ENCODE results near the gene LHX4. TPM values are rescaled to one million over a fixed set of nuclear protein-coding genes. Genes with fewer than 3 reads are reported as not detected.

Gene LHX4
- total and polyA plus RNA-seq, 9 of the 15 experiments (the other 6 are each of a cell fraction or from before 2014, with no cell fraction given) = 0.01 to 0.11 (median 0.07) TPM; not detected in 5

GRCh38 chr1:180181048-180181447, 49.0 kb upstream of the LHX4 start (continued):
- TF ChIP-seq TCF15 (CRISPR knock-in tag; IDR thresholded peaks at IDR 0.05) = no peak
- TF ChIP-seq TAF7 (tag; IDR thresholded peaks at IDR 0.05) = no peak
- TF ChIP-seq, protein P1, sequence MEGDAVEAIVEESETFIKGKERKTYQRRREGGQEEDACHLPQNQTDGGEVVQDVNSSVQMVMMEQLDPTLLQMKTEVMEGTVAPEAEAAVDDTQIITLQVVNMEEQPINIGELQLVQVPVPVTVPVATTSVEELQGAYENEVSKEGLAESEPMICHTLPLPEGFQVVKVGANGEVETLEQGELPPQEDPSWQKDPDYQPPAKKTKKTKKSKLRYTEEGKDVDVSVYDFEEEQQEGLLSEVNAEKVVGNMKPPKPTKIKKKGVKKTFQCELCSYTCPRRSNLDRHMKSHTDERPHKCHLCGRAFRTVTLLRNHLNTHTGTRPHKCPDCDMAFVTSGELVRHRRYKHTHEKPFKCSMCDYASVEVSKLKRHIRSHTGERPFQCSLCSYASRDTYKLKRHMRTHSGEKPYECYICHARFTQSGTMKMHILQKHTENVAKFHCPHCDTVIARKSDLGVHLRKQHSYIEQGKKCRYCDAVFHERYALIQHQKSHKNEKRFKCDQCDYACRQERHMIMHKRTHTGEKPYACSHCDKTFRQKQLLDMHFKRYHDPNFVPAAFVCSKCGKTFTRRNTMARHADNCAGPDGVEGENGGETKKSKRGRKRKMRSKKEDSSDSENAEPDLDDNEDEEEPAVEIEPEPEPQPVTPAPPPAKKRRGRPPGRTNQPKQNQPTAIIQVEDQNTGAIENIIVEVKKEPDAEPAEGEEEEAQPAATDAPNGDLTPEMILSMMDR (IDR thresholded peaks at IDR 0.05 in 2 of 3, conservative IDR thresholded peaks at IDR 0.05 in 1 of 3; ENCODE audit: insufficient read depth in 2 of 3, low read depth in 1 of 3, low read length in 3 of 3) = peak; percentile 43 to 64 (median 60)
- no peak for TF ChIP-seq ZNF655 (CRISPR knock-in tag; IDR thresholded peaks at IDR 0.05)
- no peak for TF ChIP-seq CBX2 (IDR thresholded peaks at IDR 0.05; ENCODE audit: insufficient read depth, low read length, poor library complexity, severe bottlenecking)
- no peak for TF ChIP-seq CREB5 (CRISPR knock-in tag; IDR thresholded peaks at IDR 0.05)
- peak; percentile 81; the same call in 1 of the 2 replicates for TF ChIP-seq ARID3A (IDR thresholded peaks at IDR 0.05; ENCODE audit: borderline replicate concordance, low read depth, low read length)
- peak; percentile 76 for TF ChIP-seq C11orf30 (IDR thresholded peaks at IDR 0.05; ENCODE audit: low read depth)
- no peak for TF ChIP-seq ZNF436 (CRISPR knock-in tag; IDR thresholded peaks at IDR 0.05)
- TF ChIP-seq ZNF124 (CRISPR knock-in tag; IDR thresholded peaks at IDR 0.05) = no peak
- TF ChIP-seq CREM (IDR thresholded peaks at IDR 0.05; ENCODE audit: low read depth) = peak; percentile 56; the same call in 1 of the 2 replicates
- no peak for TF ChIP-seq NCOR1 (IDR thresholded peaks at IDR 0.05)
- TF ChIP-seq ZNF511 (CRISPR knock-in tag; IDR thresholded peaks at IDR 0.05) = no peak
- TF ChIP-seq, protein P2, sequence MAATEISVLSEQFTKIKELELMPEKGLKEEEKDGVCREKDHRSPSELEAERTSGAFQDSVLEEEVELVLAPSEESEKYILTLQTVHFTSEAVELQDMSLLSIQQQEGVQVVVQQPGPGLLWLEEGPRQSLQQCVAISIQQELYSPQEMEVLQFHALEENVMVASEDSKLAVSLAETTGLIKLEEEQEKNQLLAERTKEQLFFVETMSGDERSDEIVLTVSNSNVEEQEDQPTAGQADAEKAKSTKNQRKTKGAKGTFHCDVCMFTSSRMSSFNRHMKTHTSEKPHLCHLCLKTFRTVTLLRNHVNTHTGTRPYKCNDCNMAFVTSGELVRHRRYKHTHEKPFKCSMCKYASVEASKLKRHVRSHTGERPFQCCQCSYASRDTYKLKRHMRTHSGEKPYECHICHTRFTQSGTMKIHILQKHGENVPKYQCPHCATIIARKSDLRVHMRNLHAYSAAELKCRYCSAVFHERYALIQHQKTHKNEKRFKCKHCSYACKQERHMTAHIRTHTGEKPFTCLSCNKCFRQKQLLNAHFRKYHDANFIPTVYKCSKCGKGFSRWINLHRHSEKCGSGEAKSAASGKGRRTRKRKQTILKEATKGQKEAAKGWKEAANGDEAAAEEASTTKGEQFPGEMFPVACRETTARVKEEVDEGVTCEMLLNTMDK (IDR thresholded peaks at IDR 0.05; ENCODE audit: borderline replicate concordance, insufficient read depth, low read depth, low read length, poor library complexity, severe bottlenecking) = peak; percentile 55
- TF ChIP-seq BHLHE40 (IDR thresholded peaks at IDR 0.05; ENCODE audit: low read length) = 0 out of 2 replicates have a peak, but pooled peaks have one; percentile 14
- no peak for TF ChIP-seq HDAC6 (IDR thresholded peaks at IDR 0.05; ENCODE audit: low read depth, low read length)
- TF ChIP-seq NEUROD1 (IDR thresholded peaks at IDR 0.05; ENCODE audit: borderline replicate concordance, low read depth, low read length, partially characterized antibody) = no peak
- TF ChIP-seq ZFX (CRISPR knock-in tag; IDR thresholded peaks at IDR 0.05) = no peak

All from K562 (cell line).